ENCODE measurements around the gene HBG1. TPM values are rescaled to one million over a fixed set of nuclear protein-coding genes. Genes with fewer than 3 reads are reported as not detected.
A peak's percentile ranks its signal among the peaks of the same experiment; 100 is the strongest.

Gene HBG1
- total and polyA plus RNA-seq, 2 of the 8 experiments (the other 6 are each of a cell fraction or from before 2014, with no cell fraction given) = 0.26 TPM; not detected in 1

GRCh38 chr11:5289696-5290095 is 40.0 kb upstream of the HBG1 start:
- Histone ChIP-seq H4K20me1 (replicated peaks in 1 of 2; ENCODE audit: control insufficient read depth in 1 of 2, insufficient read depth in 2 of 2, low read length in 2 of 2) (no peaks in the 10 kb centered on the region), H3K36me3 (ENCODE audit: control insufficient read depth in 2 of 4, insufficient read depth in 4 of 4, low read length in 3 of 4) (no peaks in the 10 kb centered on the region), H2BK20ac (ENCODE audit: low read length) (no peak overlapping the region), H3K56ac (replicated peaks; ENCODE audit: insufficient read length, low read depth, low read length) (no peak overlapping the region), H3K4me2 (ENCODE audit: insufficient read depth in 1 of 2, low read depth in 2 of 2, low read length in 2 of 2) (no peak overlapping the region), H3K79me2 (ENCODE audit: control insufficient read depth in 1 of 2, insufficient read depth in 2 of 2, low read length in 2 of 2) (no peaks in the 10 kb centered on the region), H2BK15ac (ENCODE audit: low read length) (no peak overlapping the region), H4K8ac (ENCODE audit: extremely low read depth, insufficient read depth, low read length) (no peak overlapping the region), H3K9me3 (ENCODE audit: insufficient read depth in 2 of 2, low read depth in 1 of 2, low read length in 1 of 2) (no peaks in the 10 kb centered on the region; a peak in 1 of 4 replicates), H2BK120ac (replicated peaks; ENCODE audit: low read depth, low read length) (no peak overlapping the region), H4K5ac (ENCODE audit: insufficient read length, low read depth, low read length) (no peak overlapping the region), H3K4ac (replicated peaks; ENCODE audit: insufficient read length, low read depth, low read length) (no peak overlapping the region), H3K14ac (ENCODE audit: insufficient read length) (no peak overlapping the region), H3K27ac (ENCODE audit: low read depth, low read length) (no peak overlapping the region), H3K79me1 (ENCODE audit: low read depth, low read length) (no peaks in the 10 kb centered on the region), H3K27me3 (replicated peaks in 1 of 4; ENCODE audit: control insufficient read depth in 3 of 4, extremely low read depth in 1 of 4, insufficient read depth in 3 of 4, low read length in 3 of 4) (no peaks in the 10 kb centered on the region), H2BK5ac (ENCODE audit: low read depth, low read length) (no peak overlapping the region), H3K18ac (ENCODE audit: extremely low read depth, low read length) (no peak overlapping the region), H3K9ac (replicated peaks in 1 of 4; ENCODE audit: extremely low read depth in 1 of 4, low read depth in 3 of 4, low read length in 3 of 4) (no peak overlapping the region), H2AK5ac (ENCODE audit: low read depth, low read length) (no peak overlapping the region), H2BK12ac (ENCODE audit: low read depth, low read length) (no peak overlapping the region), H2AFZ (ENCODE audit: low read length) (0 out of 2 replicates have a peak overlapping the region, but pooled peaks have one; percentile 50), H3K23ac (ENCODE audit: insufficient read length) (no peak overlapping the region), H3K4me1 (replicated peaks in 1 of 4; ENCODE audit: control insufficient read depth in 3 of 4, insufficient read depth in 4 of 4, low read length in 3 of 4) (no peaks in the 10 kb centered on the region), H3K23me2 (ENCODE audit: low read depth, low read length) (no peaks in the 10 kb centered on the region), H4K91ac (replicated peaks; ENCODE audit: insufficient read length, low read length) (no peak overlapping the region), H3K4me3 (ENCODE audit: extremely low read depth in 1 of 4, insufficient read depth in 2 of 4, low read depth in 3 of 4, low read length in 4 of 4) (no peak overlapping the region)
- no peak for TF ChIP-seq RAD21 (IDR thresholded peaks at IDR 0.05 in 1 of 2, conservative IDR thresholded peaks at IDR 0.05 in 1 of 2; ENCODE audit: low read depth in 2 of 2, low read length in 2 of 2)
- ChIA-PET POLR2A (ENCODE audit: partially characterized antibody) (no interaction called here), CTCF (ENCODE audit: partially characterized antibody) (interaction anchor here (0.8 to 4.2 kb wide), 12 partner anchors 9 to 165 kb away, joined by 3 to 48 read pairs (median 4); no protein-coding TSS in a partner anchor)
- FAIRE-seq = no peak
- DNase-seq (ENCODE audit: low read depth in 1 of 2, low spot score in 2 of 2) = no peak

All from H1 (cell line).